T-cell (primary cell): Measurements from ENCODE around the gene DTNB. TPM values are rescaled to one million over a fixed set of nuclear protein-coding genes. Genes with fewer than 3 reads are reported as not detected.

Experiments
- ATAC-seq, 4 experiments: fragments of 200-7000 bp in 3 of 4; fragments of 150-1000 bp in 1 of 4; cut with Tn5 transposase; replicated peaks in 1 of 4; 1 replicate in 3 of 4; 2 replicates in 1 of 4; pipeline ENCODE4 v1.10.0; 2021; ENCODE audit warnings: moderate library complexity in 3 of 4, mild to moderate bottlenecking in 2 of 4, moderate number of reproducible peaks in 1 of 4
- CTCF ChIA-PET, 2 donors: fragments of 300-600 bp; sonication (Branson Sonifier 250); formaldehyde crosslinking; loops; one replicate each; lab custom pipeline; 2022; ENCODE audit warnings: antibody characterized with exemption in 2 of 2; lab: Charles Lee
- POLR2A ChIA-PET, 2 donors: fragments of 300-600 bp; sonication (Branson Sonifier 250); formaldehyde crosslinking; loops; one replicate each; lab custom pipeline; 2022; ENCODE audit warnings: antibody characterized with exemption in 2 of 2; lab: Charles Lee
- DNase-seq, 35 experiments: peaks; one replicate each; pipeline versions ENCODE4 v3.0.0 to v3.0.0-alpha.2; 2013 to 2023
- H3K27ac ChIP-seq: one replicate; pipeline ENCODE4 v1.5.1; 2013; ENCODE audit warnings: low read length
- H3K27me3 ChIP-seq, 2 experiments: replicated peaks in 1 of 2; 1 replicate in 1 of 2; 2 replicates in 1 of 2; pipeline versions ENCODE4 v1.6.1 to v1.7.0; 2013; ENCODE audit warnings: low read length in 1 of 2, mixed read lengths in 1 of 2; ENCODE audit not compliant: control insufficient read depth in 2 of 2, insufficient read depth in 2 of 2; ENCODE audit errors: extremely low read depth in 1 of 2
- H3K36me3 ChIP-seq, 2 donors: 1 replicate in 1 of 2; 2 replicates in 1 of 2; pipeline versions ENCODE4 v1.6.1 to v1.7.0; 2013; ENCODE audit warnings: low read length in 1 of 2; ENCODE audit not compliant: control insufficient read depth in 2 of 2, insufficient read depth in 1 of 2; ENCODE audit errors: extremely low read depth in 1 of 2
- H3K4me1 ChIP-seq, 2 experiments: 1 replicate in 1 of 2; 2 replicates in 1 of 2; pipeline versions ENCODE4 v1.6.1 to v1.7.0; 2013; ENCODE audit warnings: low read length in 2 of 2, mixed read lengths in 1 of 2; ENCODE audit not compliant: insufficient read depth in 2 of 2, control insufficient read depth in 1 of 2; ENCODE audit errors: extremely low read depth in 1 of 2
- H3K4me3 ChIP-seq, 2 donors: 1 replicate in 1 of 2; 2 replicates in 1 of 2; pipeline versions ENCODE4 v1.5.1 to v1.7.0; 2013; ENCODE audit warnings: mild to moderate bottlenecking in 2 of 2, low read length in 1 of 2, moderate library complexity in 1 of 2; ENCODE audit not compliant: control insufficient read depth in 1 of 2; ENCODE audit errors: extremely low read depth in 1 of 2
- H3K9me3 ChIP-seq: 2 replicates; pipeline ENCODE4 v1.7.0; 2013
- H3K27ac Mint-ChIP-seq, 2 donors: one replicate each; pipeline ENCODE4 v1.8.0; 2020 to 2021; ENCODE audit warnings: mild to moderate bottlenecking in 2 of 2, mixed read lengths in 2 of 2
- H3K27me3 Mint-ChIP-seq, 2 donors: one replicate each; pipeline ENCODE4 v1.8.0; 2021 to 2022; ENCODE audit warnings: mixed read lengths in 2 of 2
- H3K36me3 Mint-ChIP-seq: one replicate; pipeline ENCODE4 v1.8.0; 2021; ENCODE audit warnings: mixed read lengths
- H3K4me1 Mint-ChIP-seq, 3 donors: one replicate each; pipeline ENCODE4 v1.8.0; 2020 to 2022; ENCODE audit warnings: mixed read lengths in 3 of 3, mild to moderate bottlenecking in 1 of 3
- H3K4me3 Mint-ChIP-seq, 3 donors: one replicate each; pipeline ENCODE4 v1.8.0; 2020 to 2022; ENCODE audit warnings: mild to moderate bottlenecking in 3 of 3, mixed read lengths in 3 of 3, moderate library complexity in 3 of 3
- H3K9me3 Mint-ChIP-seq, 3 donors: one replicate each; pipeline ENCODE4 v1.8.0; 2020 to 2022; ENCODE audit warnings: mixed read lengths in 3 of 3
- WGBS: methylation state at CpG from one replicate; pipeline ENCODE4 v1.1.5; 2013; ENCODE audit warnings: missing lambda C conversion rate; ENCODE audit not compliant: insufficient coverage; 5-methylcytosine and 5-hydroxymethylcytosine counted together
- total RNA-seq, 35 experiments: library from RNA in 6 of 35; stranded (reverse) in 6 of 35; fragments of 120-200 nt in 1 of 35; gene quantifications; one replicate each; pipeline versions ENCODE4 v1.2.1 to v1.2.4 and lab custom pipeline; 2013 to 2026

DTNB gene
- total RNA-seq, 5 donors from 2014 or later (not counting 1 experiment from before 2014, with no cell fraction given), result 33.4 to 45.7 (median 39.6) TPM

DNA sequence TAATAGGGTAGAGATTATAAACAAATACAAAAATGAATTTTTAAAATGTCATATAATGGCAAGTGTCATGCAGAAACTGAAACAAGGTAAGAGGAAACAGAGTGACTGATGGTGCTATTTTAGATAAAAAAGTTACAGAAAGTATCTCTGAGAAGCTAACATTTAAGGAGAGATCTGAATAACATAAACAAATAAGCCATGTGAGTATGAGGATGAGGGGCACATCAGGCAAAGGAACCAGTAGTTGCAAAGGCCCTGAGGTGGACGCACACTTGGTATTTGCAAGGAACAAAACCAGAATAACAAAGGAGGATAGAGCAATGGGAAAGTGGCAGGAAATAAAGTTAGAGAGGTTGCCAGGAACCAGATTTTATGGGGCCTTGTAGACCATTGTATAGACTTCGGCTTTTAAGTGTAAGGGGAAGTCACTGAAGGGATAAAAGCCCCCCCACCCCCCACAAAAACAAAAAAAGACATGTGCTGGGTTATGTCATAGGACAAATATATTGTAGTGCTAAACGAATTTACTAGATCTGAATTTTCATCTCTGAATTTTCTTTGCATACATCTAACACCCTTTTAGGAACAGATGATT, 159.2 kb downstream of the DTNB start:
- H3K36me3 ChIP-seq, result no peaks in the 10 kb centered on the region
- H3K27ac ChIP-seq, result no peak overlapping the region
- H3K36me3 Mint-ChIP-seq, result peaks cover 6% of the 10 kb centered on the region
- DNase-seq, result no peak
- no peaks in the 10 kb centered on the region for H3K9me3 Mint-ChIP-seq
- H3K4me3 ChIP-seq, result no peak overlapping the region
- H3K27ac Mint-ChIP-seq, result peak overlapping the region in 1 of 2 donors; percentile 11
- H3K4me1 Mint-ChIP-seq, result peaks cover 6 to 9% (median 6%) of the 10 kb centered on the region in 3 donors
- H3K4me1 ChIP-seq, result peaks cover 0 to 7% of the 10 kb centered on the region in 2 experiments
- no peak overlapping the region for H3K4me3 Mint-ChIP-seq
- 67% methylated on average over 1 of the region's 3 CpGs for WGBS
- ChIA-PET POLR2A (interaction anchor here in 1 of 2 donors (0.6 kb wide), 1 partner anchor 1167 kb away, joined by 4 read pairs; no protein-coding TSS in a partner anchor), CTCF (interaction anchor here in 1 of 2 donors (0.7 kb wide), 1 partner anchor 192 kb away, joined by 3 read pairs; no protein-coding TSS in a partner anchor)
- no peaks in the 10 kb centered on the region for H3K27me3 ChIP-seq
- H3K27me3 Mint-ChIP-seq, result no peaks in the 10 kb centered on the region
- no peaks in the 10 kb centered on the region for H3K9me3 ChIP-seq
- no peak for ATAC-seq

DNA sequence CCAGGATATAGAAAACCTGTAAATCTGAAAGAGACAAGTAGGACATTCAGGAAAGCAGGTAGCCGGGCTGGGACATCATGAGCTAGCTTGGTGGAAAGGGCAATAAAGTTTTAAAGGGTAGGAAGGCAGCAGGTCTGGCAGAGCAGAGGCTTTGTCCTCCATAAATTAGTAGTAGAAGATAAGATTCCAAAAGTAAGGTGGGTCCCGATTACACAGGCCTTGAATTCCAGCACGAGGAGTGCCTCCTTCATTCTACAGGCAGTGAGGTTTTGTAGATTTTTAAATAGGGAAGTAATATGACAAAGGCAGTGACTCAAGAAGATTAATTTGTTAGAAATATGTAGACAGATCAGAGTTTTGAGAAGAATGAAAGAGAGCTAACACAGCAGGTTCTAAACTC, 160.7 kb downstream of the DTNB start:
- Mint-ChIP-seq H3K4me1 (peaks cover 6 to 9% (median 6%) of the 10 kb centered on the region in 3 donors), H3K27ac (no peak overlapping the region), H3K9me3 (no peaks in the 10 kb centered on the region), H3K27me3 (no peaks in the 10 kb centered on the region), H3K36me3 (peaks cover 3% of the 10 kb centered on the region), H3K4me3 (no peak overlapping the region)
- no peaks in the 10 kb centered on the region for H3K36me3 ChIP-seq
- no peak overlapping the region for H3K4me3 ChIP-seq
- DNase-seq (no peak), ATAC-seq (no peak)
- no peaks in the 10 kb centered on the region for H3K9me3 ChIP-seq
- H3K27me3 ChIP-seq, result no peaks in the 10 kb centered on the region
- ChIA-PET CTCF (interaction anchor here in 1 of 2 donors (0.5 kb wide), 1 partner anchor 11 kb away, joined by 5 read pairs; no protein-coding TSS in a partner anchor), POLR2A (interaction anchor here in 1 of 2 donors (0.7 kb wide), 1 partner anchor 1185 kb away, joined by 3 read pairs; no protein-coding TSS in a partner anchor)
- no peak overlapping the region for H3K27ac ChIP-seq
- 100% methylated on average over 1 of the region's 3 CpGs for WGBS
- peaks cover 0 to 2% of the 10 kb centered on the region in 2 experiments for H3K4me1 ChIP-seq

DNA sequence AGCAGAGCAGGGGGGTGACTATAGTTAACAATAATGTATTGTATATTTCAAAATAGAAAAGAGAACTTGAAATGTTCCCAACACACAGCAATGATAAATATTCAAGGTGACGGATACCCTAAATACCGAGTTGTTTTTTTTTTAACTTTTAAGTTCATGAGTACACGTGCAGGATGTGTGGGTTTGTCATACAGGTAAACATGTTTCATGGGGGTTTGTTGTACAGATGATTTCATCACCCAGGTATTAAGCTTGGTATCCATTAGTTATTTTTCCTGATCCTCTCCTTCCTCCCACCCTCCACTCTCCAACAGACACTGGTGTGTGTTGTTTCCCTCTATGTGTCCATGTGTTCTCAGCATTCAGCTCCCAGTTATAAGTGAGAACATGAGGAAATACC, 167.2 kb downstream of the DTNB start:
- Mint-ChIP-seq H3K9me3 (no peaks in the 10 kb centered on the region), H3K4me1 (no peaks in the 10 kb centered on the region), H3K27me3 (no peaks in the 10 kb centered on the region), H3K27ac (no peak overlapping the region), H3K36me3 (no peaks in the 10 kb centered on the region), H3K4me3 (no peak overlapping the region)
- ChIA-PET CTCF (no interaction called here), POLR2A (interaction anchor here in 1 of 2 donors (0.7 kb wide), 1 partner anchor 14 kb away, joined by 7 read pairs; no protein-coding TSS in a partner anchor)
- no peaks in the 10 kb centered on the region for H3K9me3 ChIP-seq
- DNase-seq (no peak), ATAC-seq (no peak)
- H3K36me3 ChIP-seq, result no peaks in the 10 kb centered on the region
- no CpG with 5 or more reads among the region's 3 CpGs for WGBS
- no peaks in the 10 kb centered on the region for H3K4me1 ChIP-seq
- H3K27me3 ChIP-seq, result no peaks in the 10 kb centered on the region
- no peak overlapping the region for H3K27ac ChIP-seq
- H3K4me3 ChIP-seq, result no peak overlapping the region

DNA sequence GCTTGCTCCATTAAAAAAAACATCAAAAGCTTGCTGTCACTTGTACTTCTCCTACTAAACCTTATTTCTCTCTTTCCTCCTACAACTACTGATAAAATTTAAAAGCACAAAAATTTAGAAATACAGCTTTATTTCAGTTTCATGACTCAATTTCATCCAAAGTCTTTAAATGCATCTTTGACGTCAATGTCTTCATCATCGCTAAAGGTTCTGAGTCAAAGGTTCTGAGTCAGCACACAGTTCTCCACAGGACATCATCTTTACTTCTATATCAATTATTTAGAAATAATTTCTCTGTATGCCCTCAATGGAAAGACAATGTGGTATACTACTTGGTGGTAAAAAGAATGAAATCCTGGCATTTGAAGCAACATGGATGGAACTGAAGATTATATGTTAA, 167.8 kb downstream of the DTNB start:
- no peaks in the 10 kb centered on the region for H3K27me3 Mint-ChIP-seq
- H3K4me3 Mint-ChIP-seq, result no peak overlapping the region
- Histone ChIP-seq H3K4me3 (no peak overlapping the region), H3K4me1 (no peaks in the 10 kb centered on the region), H3K36me3 (no peaks in the 10 kb centered on the region), H3K9me3 (no peaks in the 10 kb centered on the region), H3K27me3 (no peaks in the 10 kb centered on the region), H3K27ac (no peak overlapping the region)
- CTCF ChIA-PET, result interaction anchor here in 1 of 2 donors (0.5 kb wide), 1 partner anchor 1666 kb away, joined by 3 read pairs; no protein-coding TSS in a partner anchor
- no peaks in the 10 kb centered on the region for H3K4me1 Mint-ChIP-seq
- ATAC-seq (no peak), DNase-seq (no peak)
- H3K9me3 Mint-ChIP-seq, result no peaks in the 10 kb centered on the region
- no peak overlapping the region for H3K27ac Mint-ChIP-seq
- no peaks in the 10 kb centered on the region for H3K36me3 Mint-ChIP-seq
- POLR2A ChIA-PET, result no interaction called here
- WGBS, result no CpG with 5 or more reads among the region's 2 CpGs

DNA sequence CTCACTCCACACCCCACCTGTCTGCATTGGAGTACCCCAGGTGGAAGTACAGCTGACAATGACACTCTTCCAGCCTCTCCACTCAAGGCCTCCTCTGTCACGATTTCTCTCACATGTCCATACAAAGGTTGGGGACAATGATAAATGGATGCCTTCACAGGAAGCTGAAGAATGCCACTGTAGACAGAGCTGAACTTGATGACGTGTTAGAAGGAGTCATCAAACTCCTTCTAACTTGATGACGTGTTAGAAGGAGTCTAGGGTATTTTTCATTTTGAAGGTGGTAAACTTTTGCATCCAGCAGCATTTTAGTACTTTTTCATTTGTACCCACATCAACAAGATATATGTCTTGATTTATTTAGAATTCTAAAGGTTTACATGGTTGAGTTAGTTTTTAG, 168.2 kb downstream of the DTNB start:
- H3K4me1 ChIP-seq, result no peaks in the 10 kb centered on the region
- Mint-ChIP-seq H3K4me3 (no peak overlapping the region), H3K27ac (no peak overlapping the region), H3K9me3 (no peaks in the 10 kb centered on the region), H3K27me3 (no peaks in the 10 kb centered on the region), H3K4me1 (no peaks in the 10 kb centered on the region), H3K36me3 (peaks cover 4% of the 10 kb centered on the region)
- POLR2A ChIA-PET, result no interaction called here
- DNase-seq (no peak), ATAC-seq (no peak)
- H3K9me3 ChIP-seq, result no peaks in the 10 kb centered on the region
- CTCF ChIA-PET, result interaction anchor here in 1 of 2 donors (0.5 kb wide), 1 partner anchor 1666 kb away, joined by 3 read pairs; no protein-coding TSS in a partner anchor
- no peaks in the 10 kb centered on the region for H3K27me3 ChIP-seq
- no peaks in the 10 kb centered on the region for H3K36me3 ChIP-seq
- no peak overlapping the region for H3K27ac ChIP-seq
- WGBS, result no CpG with 5 or more reads among the region's 3 CpGs
- H3K4me3 ChIP-seq, result no peak overlapping the region

DNA sequence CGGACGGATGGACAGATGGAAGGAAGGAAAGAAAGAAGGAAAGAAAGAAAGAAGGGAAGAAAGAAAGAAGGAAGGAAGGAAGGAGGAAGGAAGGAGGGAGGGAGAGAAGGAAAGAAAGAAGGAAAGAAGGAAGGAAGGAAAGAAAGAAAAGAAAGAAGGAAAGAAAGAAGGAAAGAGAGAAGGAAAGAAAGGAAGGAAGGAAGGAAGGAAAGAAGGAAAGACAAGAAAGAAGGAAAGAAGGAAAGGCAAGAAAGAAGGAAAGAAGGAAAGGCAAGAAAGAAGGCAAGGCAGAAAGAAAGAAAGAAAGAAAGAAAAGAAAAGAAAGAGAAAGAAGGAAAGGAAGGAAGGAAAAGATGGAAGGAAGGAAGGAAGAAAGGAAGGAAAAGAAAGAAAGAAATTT, 169.1 kb downstream of the DTNB start:
- Histone ChIP-seq H3K27me3 (no peaks in the 10 kb centered on the region), H3K27ac (no peak overlapping the region), H3K4me3 (no peak overlapping the region), H3K9me3 (no peaks in the 10 kb centered on the region), H3K4me1 (no peaks in the 10 kb centered on the region), H3K36me3 (no peaks in the 10 kb centered on the region)
- Mint-ChIP-seq H3K9me3 (no peaks in the 10 kb centered on the region), H3K36me3 (peaks cover 6% of the 10 kb centered on the region), H3K4me3 (no peak overlapping the region), H3K27ac (no peak overlapping the region), H3K4me1 (no peaks in the 10 kb centered on the region), H3K27me3 (no peaks in the 10 kb centered on the region)
- WGBS, result 94% methylated on average over 2 of the region's 2 CpGs
- ATAC-seq (no peak), DNase-seq (no peak)
- CTCF ChIA-PET, result no interaction called here
- POLR2A ChIA-PET, result no interaction called here
